ENCODE results near the gene ZNF146. TPM values are rescaled to one million over a fixed set of nuclear protein-coding genes. Genes with fewer than 3 reads are reported as not detected.

The ZNF146 gene
- total and polyA plus RNA-seq, 2 of the 8 experiments (the other 6 are each of a cell fraction or from before 2014, with no cell fraction given) = 27.0 to 161 TPM

GRCh38 chr19:36259211-36259610, 44.3 kb downstream of the ZNF146 start:
- Histone ChIP-seq H3K56ac (replicated peaks; ENCODE audit: insufficient read length, low read depth, low read length) (no peak overlapping the region), H3K79me1 (ENCODE audit: low read depth, low read length) (no peaks in the 10 kb centered on the region), H3K79me2 (ENCODE audit: control insufficient read depth in 1 of 2, insufficient read depth in 2 of 2, low read length in 2 of 2) (no peaks in the 10 kb centered on the region), H3K23me2 (ENCODE audit: low read depth, low read length) (no peaks in the 10 kb centered on the region), H3K4ac (replicated peaks; ENCODE audit: insufficient read length, low read depth, low read length) (no peak overlapping the region), H2AFZ (ENCODE audit: low read length) (no peak overlapping the region), H2BK15ac (ENCODE audit: low read length) (no peak overlapping the region), H2BK20ac (ENCODE audit: low read length) (no peak overlapping the region), H3K18ac (ENCODE audit: extremely low read depth, low read length) (no peak overlapping the region), H3K23ac (ENCODE audit: insufficient read length) (no peak overlapping the region), H2BK5ac (ENCODE audit: low read depth, low read length) (no peak overlapping the region), H3K36me3 (ENCODE audit: control insufficient read depth in 2 of 4, insufficient read depth in 4 of 4, low read length in 3 of 4) (peaks cover 0 to 2% (median 0%) of the 10 kb centered on the region in 4 experiments; a peak in 1 of 8 replicates), H3K14ac (ENCODE audit: insufficient read length) (no peak overlapping the region), H2AK5ac (ENCODE audit: low read depth, low read length) (no peak overlapping the region), H2BK120ac (replicated peaks; ENCODE audit: low read depth, low read length) (no peak overlapping the region), H4K8ac (ENCODE audit: extremely low read depth, insufficient read depth, low read length) (no peak overlapping the region), H4K5ac (ENCODE audit: insufficient read length, low read depth, low read length) (no peak overlapping the region), H3K9ac (replicated peaks in 1 of 4; ENCODE audit: extremely low read depth in 1 of 4, low read depth in 3 of 4, low read length in 3 of 4) (no peak overlapping the region), H3K27me3 (replicated peaks in 1 of 4; ENCODE audit: control insufficient read depth in 3 of 4, extremely low read depth in 1 of 4, insufficient read depth in 3 of 4, low read length in 3 of 4) (no peaks in the 10 kb centered on the region), H3K4me1 (replicated peaks in 1 of 4; ENCODE audit: control insufficient read depth in 3 of 4, insufficient read depth in 4 of 4, low read length in 3 of 4) (no peaks in the 10 kb centered on the region; a peak in 1 of 7 replicates), H2BK12ac (ENCODE audit: low read depth, low read length) (no peak overlapping the region), H3K9me3 (ENCODE audit: insufficient read depth in 2 of 2, low read depth in 1 of 2, low read length in 1 of 2) (peaks cover 6 to 54% of the 10 kb centered on the region in 2 experiments), H4K91ac (replicated peaks; ENCODE audit: insufficient read length, low read length) (no peak overlapping the region), H4K20me1 (replicated peaks in 1 of 2; ENCODE audit: control insufficient read depth in 1 of 2, insufficient read depth in 2 of 2, low read length in 2 of 2) (no peaks in the 10 kb centered on the region), H3K27ac (ENCODE audit: low read depth, low read length) (no peak overlapping the region), H3K4me2 (ENCODE audit: insufficient read depth in 1 of 2, low read depth in 2 of 2, low read length in 2 of 2) (no peak overlapping the region), H3K4me3 (ENCODE audit: extremely low read depth in 1 of 4, insufficient read depth in 2 of 4, low read depth in 3 of 4, low read length in 4 of 4) (no peak overlapping the region)
- WGBS, 2 experiments (ENCODE audit: extremely low coverage in 1 of 2, insufficient coverage in 1 of 2, insufficient read length in 1 of 2, insufficient replicate concordance in 2 of 2, low coverage in 1 of 2, low lambda C conversion rate in 2 of 2, missing lambda C conversion rate in 1 of 2) = 91% methylated on average over 16 of the region's 20 CpGs; no CpG with 5 or more reads in 1 of the 2 experiments
- ChIA-PET CTCF (ENCODE audit: partially characterized antibody) (no interaction called here), POLR2A (ENCODE audit: partially characterized antibody) (no interaction called here)
- TF ChIP-seq EP300 (IDR thresholded peaks at IDR 0.05; ENCODE audit: borderline replicate concordance in 1 of 2, low read depth in 2 of 2, low read length in 2 of 2) (no peak), EZH2 (IDR thresholded peaks at IDR 0.05; ENCODE audit: low read depth, low read length, severe bottlenecking) (no peak)
- DNase-seq (ENCODE audit: low read depth in 1 of 2, low spot score in 2 of 2) (no peak), FAIRE-seq (no peak)
